Measurements from ENCODE around the gene CRNKL1. TPM values are rescaled to one million over a fixed set of nuclear protein-coding genes. Genes with fewer than 3 reads are reported as not detected.
A peak's percentile ranks its signal among the peaks of the same experiment; 100 is the strongest.

Gene CRNKL1
- total RNA-seq (10 to 100 TPM; 13.5 to 20.2 (median 18.1) TPM), polyA plus RNA-seq (10 to 100 TPM in 1 of 2 donors, 1 to 10 TPM in 1; 9.8 to 17.5 TPM)
- long read RNA-seq, donor 1, full-length matches to known transcripts, result 32 of 40 reads
- long read RNA-seq, donor 1, partial matches to known transcripts, result 7 of 40 reads
- long read RNA-seq, donor 1, other reads (novel, unspliced or antisense), result 1 of 40 reads
- long read RNA-seq, donor 2, full-length matches to known transcripts, result 18 of 34 reads
- long read RNA-seq, donor 2, partial matches to known transcripts, result 15 of 34 reads
- long read RNA-seq, donor 2, other reads (novel, unspliced or antisense), result 1 of 34 reads
- long read RNA-seq, donor 3, full-length matches to known transcripts, result 33 of 49 reads
- long read RNA-seq, donor 3, partial matches to known transcripts, result 9 of 49 reads
- long read RNA-seq, donor 3, other reads (novel, unspliced or antisense), result 7 of 49 reads

DNA sequence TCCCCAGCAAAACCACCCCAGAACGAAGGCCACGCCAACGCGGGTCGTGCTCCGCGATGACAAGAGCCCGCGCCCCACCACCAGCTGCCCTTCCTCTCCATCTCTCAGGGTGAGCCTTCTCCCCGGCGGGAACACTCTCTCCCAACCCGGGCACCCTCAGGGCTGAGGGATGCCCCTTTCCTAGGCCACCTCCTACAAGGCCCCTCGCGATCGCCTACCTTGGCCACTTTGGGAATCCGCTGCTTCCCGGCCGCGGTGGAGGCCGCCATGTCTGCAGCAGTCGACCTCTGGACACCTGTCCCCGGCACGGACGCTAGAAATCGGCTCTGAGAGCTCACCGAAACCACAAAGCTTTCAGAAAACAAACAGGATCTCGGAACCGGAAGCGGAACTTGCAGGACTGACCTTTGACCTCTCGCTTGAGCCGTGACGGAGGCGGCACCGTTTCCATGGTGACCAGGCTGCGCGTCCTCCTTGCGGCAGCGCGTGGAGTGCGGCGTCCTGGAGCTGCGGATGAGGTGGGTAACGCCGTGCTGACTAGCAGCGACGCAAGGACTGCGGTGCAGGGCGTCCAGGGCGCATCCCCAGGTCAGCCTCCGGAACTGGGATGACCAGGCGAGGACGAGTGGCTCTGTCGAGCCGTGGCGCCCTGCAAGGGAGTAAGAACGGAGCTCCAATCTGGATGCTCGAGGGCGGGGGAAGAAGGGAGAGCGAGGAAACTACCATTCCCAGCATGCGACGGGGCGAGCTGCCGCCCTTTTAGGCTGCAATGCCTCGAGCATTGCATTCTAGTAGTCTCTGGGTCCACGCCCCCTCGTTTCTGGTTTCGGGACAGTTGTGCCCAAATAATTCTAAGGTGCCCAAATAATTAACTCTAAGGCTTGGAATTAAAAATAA, at the start of gene CRNKL1, which contains the start of gene CFAP61:
Gene CRNKL1, minus strand, starts transcription at position 393 of the 897 bp plus-strand sequence. Its CDS starts 124 bp downstream, at position 269.
Gene CFAP61, plus strand, starts transcription at position 459 of the 897 bp plus-strand sequence. CDS start 4,122 bp downstream, outside the sequence.
- Histone ChIP-seq H3K4me1 (peaks cover 3 to 22% (median 14%) of the 10 kb centered on the region in 9 donors), H3K9me3 (no peaks in the 10 kb centered on the region), H3K27ac (peak within 1 kb of the TSS; percentile 70 to 95 (median 83)), H3K36me3 (peaks cover 0 to 36% (median 30%) of the 10 kb centered on the region in 9 donors), H3K27me3 (no peaks in the 10 kb centered on the region), H3K4me3 (peak within 1 kb of the TSS; percentile 72 to 99 (median 90))
- intact Hi-C loops (cut with DNase I), result loop anchor here in 1 of 10 donors (10.0 kb wide), 1 partner anchor 358 kb away; no protein-coding TSS in a partner anchor
- WGBS, 2 donors, result 0% methylated on average over 67 of the region's 67 CpGs
- peak in 1 of 9 donors; percentile 9 for TF ChIP-seq CTCF (IDR thresholded peaks at IDR 0.05)
- peak; percentile 95 to 97 for DNase-seq
- peak; percentile 98 to 99 (median 99) for ATAC-seq

DNA sequence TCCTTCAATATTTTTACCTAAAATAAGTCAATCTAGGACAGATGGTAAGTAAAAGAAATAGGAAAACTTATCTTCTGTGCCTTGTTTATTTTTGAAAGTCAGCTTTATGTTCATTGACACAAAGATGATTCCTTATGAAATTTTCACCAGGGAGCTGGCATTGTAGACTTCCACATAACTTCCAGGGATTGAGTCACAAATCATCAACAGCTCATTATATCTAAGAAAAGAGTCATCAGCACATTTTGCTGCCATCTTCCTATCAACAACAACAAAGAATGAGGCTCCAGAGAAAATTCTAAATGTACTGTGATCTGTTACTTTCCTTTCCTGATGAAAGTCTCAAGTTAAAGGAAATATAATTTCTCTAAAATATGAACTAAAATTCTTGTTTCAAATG, 48.6 kb upstream of the CRNKL1 start:
- peaks cover 0 to 5% (median 0%) of the 10 kb centered on the region in 11 donors for H3K9me3 ChIP-seq
- no peak overlapping the region for H3K4me3 ChIP-seq
- H3K36me3 ChIP-seq, result no peaks in the 10 kb centered on the region
- peaks cover 0 to 8% (median 0%) of the 10 kb centered on the region in 7 donors for H3K27me3 ChIP-seq
- DNase-seq (no peak), ATAC-seq (no peak)
- H3K4me1 ChIP-seq, result peaks cover 0 to 16% (median 0%) of the 10 kb centered on the region in 9 donors
- no peak overlapping the region for H3K27ac ChIP-seq
- no peak for TF ChIP-seq CTCF (IDR thresholded peaks at IDR 0.05)
- intact Hi-C loops (cut with DNase I), result no loop called here

DNA sequence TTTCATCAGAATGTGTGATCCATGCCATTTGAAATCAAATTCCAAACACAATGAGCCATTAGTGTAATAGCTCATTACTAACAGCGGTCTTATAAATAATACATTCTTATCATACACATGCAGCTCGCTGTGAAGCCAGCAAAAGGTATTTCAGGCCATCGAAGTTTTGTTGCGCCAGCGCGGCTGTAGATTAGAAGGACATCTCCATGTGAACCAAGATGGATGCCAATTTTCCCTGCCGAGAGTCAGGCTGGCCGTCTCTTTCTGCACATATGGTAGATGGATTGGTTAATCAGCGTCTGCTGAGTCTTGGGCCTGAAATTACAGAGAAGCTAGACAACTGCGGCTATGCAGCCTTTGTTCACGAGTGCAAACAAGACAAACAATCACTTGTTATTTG, 44.2 kb upstream of the CRNKL1 start:
- TF ChIP-seq CTCF (IDR thresholded peaks at IDR 0.05), result no peak
- no peak overlapping the region for H3K4me3 ChIP-seq
- H3K27me3 ChIP-seq, result peaks cover 0 to 8% (median 0%) of the 10 kb centered on the region in 7 donors
- peaks cover 0 to 4% (median 0%) of the 10 kb centered on the region in 9 donors for H3K36me3 ChIP-seq
- H3K4me1 ChIP-seq, result peaks cover 0 to 8% (median 0%) of the 10 kb centered on the region in 9 donors
- WGBS, 2 donors, result 83 to 90% methylated on average over 11 of the region's 11 CpGs
- ATAC-seq (peak in 4 of 8 donors; percentile 50 to 83 (median 70)), DNase-seq (no peak)
- intact Hi-C loops (cut with DNase I), result no loop called here
- no peaks in the 10 kb centered on the region for H3K9me3 ChIP-seq
- peak overlapping the region in 3 of 10 donors; percentile 27 to 45 (median 42) for H3K27ac ChIP-seq
